ENCODE measurements around the gene ALS2. TPM values are rescaled to one million over a fixed set of nuclear protein-coding genes. Genes with fewer than 3 reads are reported as not detected.

The ALS2 gene
- total and polyA plus RNA-seq, 12 donors: 3.1 to 24.3 (median 15.3) TPM

DNA sequence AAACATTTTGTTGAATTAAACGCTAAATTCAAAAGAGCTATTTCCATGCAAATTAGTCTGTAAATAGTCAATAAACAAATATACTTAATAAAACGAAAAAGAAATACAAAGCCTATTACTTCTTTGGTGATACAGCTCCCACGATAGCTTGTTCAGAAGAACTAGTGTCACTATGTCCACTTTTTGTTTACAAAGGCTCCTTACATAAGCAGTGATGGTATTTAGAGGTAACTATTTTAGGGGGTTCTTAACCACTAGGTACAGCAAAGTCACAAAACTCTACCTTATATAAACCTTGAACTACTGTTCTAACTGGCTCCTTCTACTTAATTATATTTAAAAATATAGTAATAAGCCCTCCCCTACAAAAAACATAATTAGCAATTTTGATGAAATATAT, 21.9 kb downstream of the ALS2 start:
- 88 to 96% (median 94%) methylated on average over 3 of the region's 3 CpGs for WGBS, 4 donors
- peaks cover 0 to 26% of the 10 kb centered on the region in 2 donors for H3K36me3 ChIP-seq (replicated peaks in 1 of 2)

DNA sequence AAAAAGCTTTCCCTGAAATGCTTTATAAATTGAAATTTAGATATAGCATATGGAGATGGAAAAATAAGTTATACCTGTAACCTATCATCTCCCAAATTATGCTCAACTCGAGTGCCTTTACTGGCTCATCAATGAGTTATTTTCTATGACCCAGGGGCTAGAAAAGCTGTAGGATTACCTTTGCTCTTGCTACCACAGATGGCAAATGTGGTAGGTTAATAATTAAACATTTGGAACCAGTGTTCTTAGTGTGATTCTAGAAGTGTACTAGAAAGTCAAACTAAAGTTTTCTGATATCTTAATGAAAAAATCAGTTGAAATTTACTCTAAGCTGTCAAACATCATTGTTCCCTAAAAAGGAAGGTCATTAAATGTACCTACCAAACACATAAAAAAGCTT, 22.5 kb downstream of the ALS2 start:
- peaks cover 0 to 26% of the 10 kb centered on the region in 2 donors for H3K36me3 ChIP-seq (replicated peaks in 1 of 2)
- H3K4me1 ChIP-seq (replicated peaks in 1 of 2): no peaks in the 10 kb centered on the region
- H3K9me3 ChIP-seq (replicated peaks in 1 of 3): no peaks in the 10 kb centered on the region
- no peak overlapping the region for H3K4me3 ChIP-seq
- H3K27me3 ChIP-seq: no peaks in the 10 kb centered on the region
- intact Hi-C loops (cut with DNase I): no loop called here
- H3K27ac ChIP-seq: no peak overlapping the region
- no peak for TF ChIP-seq POLR2A (IDR thresholded peaks at IDR 0.05)
- TF ChIP-seq, protein P1, sequence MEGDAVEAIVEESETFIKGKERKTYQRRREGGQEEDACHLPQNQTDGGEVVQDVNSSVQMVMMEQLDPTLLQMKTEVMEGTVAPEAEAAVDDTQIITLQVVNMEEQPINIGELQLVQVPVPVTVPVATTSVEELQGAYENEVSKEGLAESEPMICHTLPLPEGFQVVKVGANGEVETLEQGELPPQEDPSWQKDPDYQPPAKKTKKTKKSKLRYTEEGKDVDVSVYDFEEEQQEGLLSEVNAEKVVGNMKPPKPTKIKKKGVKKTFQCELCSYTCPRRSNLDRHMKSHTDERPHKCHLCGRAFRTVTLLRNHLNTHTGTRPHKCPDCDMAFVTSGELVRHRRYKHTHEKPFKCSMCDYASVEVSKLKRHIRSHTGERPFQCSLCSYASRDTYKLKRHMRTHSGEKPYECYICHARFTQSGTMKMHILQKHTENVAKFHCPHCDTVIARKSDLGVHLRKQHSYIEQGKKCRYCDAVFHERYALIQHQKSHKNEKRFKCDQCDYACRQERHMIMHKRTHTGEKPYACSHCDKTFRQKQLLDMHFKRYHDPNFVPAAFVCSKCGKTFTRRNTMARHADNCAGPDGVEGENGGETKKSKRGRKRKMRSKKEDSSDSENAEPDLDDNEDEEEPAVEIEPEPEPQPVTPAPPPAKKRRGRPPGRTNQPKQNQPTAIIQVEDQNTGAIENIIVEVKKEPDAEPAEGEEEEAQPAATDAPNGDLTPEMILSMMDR (IDR thresholded peaks at IDR 0.05): no peak
- 0 to 77% (median 0%) methylated on average over 1 of the region's 1 CpG for whole genome bisulfite sequencing, 4 donors
- DNase-seq: no peak

More for the DNA sequence above, 21.9 kb downstream of the ALS2 start:
- Histone ChIP-seq H3K9me3 (replicated peaks in 1 of 3) (no peaks in the 10 kb centered on the region), H3K27me3 (no peaks in the 10 kb centered on the region), H3K27ac (no peak overlapping the region), H3K4me1 (replicated peaks in 1 of 2) (no peaks in the 10 kb centered on the region), H3K4me3 (no peak overlapping the region)
- intact Hi-C loops (cut with DNase I): no loop called here
- TF ChIP-seq POLR2A (IDR thresholded peaks at IDR 0.05): no peak
- TF ChIP-seq, protein P1 (IDR thresholded peaks at IDR 0.05): no peak
- DNase-seq: no peak

DNA sequence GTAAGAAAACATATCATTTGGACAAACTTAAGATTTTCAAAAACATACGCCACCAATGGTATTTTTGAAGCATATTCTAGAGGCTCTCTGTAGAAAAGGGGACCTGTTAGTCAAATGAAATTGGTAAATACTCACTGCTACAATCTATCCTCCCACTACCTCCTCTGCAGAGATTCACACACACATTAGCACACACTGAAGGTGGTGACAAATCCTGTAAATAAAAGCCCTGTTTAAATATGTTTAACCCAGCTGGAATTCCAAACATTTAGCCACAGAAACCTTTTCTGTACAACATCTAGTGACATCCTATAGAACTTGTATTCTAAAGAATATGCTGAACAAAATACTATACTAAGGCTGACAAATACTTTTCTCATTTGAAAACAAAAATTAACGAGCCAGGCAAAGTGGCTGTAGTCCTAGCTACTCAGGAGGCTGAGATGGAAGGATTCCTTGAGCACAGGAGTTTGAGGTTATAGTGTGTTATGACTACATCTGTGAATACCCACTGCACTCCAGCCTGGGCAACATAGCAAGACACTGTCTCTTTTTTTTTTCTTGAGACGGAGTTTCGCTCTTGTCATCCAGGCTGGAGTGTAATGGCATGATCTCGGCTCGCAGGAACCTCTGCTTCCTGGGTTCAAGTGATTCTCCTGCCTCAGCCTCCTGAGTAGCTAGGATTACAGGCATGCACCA, 25.9 kb downstream of the ALS2 start:
- 93 to 97% (median 95%) methylated on average over 6 of the region's 6 CpGs for WGBS, 4 donors
- no peak for TF ChIP-seq POLR2A (IDR thresholded peaks at IDR 0.05)
- TF ChIP-seq, protein P1 (IDR thresholded peaks at IDR 0.05): no peak
- Histone ChIP-seq H3K4me3 (no peak overlapping the region), H3K36me3 (replicated peaks in 1 of 2) (peaks cover 0 to 11% of the 10 kb centered on the region in 2 donors), H3K9me3 (replicated peaks in 1 of 3) (no peaks in the 10 kb centered on the region), H3K27me3 (no peaks in the 10 kb centered on the region), H3K4me1 (replicated peaks in 1 of 2) (no peaks in the 10 kb centered on the region), H3K27ac (no peak overlapping the region)
- intact Hi-C loops (cut with DNase I): no loop called here
- DNase-seq: no peak

DNA sequence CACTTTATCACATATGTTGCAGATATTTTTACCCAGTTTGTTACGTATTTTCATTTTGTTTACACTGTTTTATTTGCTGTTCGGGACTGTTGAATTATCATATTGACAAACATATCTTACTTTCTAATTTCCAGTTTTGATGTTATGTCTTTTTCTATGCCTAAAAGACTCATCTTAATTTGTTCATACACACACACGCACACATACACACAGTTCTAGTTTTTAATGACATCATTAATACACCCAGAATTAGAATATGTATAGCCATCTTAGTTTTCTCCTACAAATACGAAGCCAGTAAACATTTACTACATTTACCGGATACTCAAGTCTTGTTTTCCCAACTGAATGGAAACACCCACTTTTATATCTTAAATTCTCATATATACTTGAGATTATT, 29.2 kb downstream of the ALS2 start:
- Histone ChIP-seq H3K27me3 (no peaks in the 10 kb centered on the region), H3K36me3 (replicated peaks in 1 of 2) (peaks cover 0 to 15% of the 10 kb centered on the region in 2 donors), H3K4me3 (no peak overlapping the region), H3K9me3 (replicated peaks in 1 of 3) (no peaks in the 10 kb centered on the region), H3K27ac (no peak overlapping the region), H3K4me1 (replicated peaks in 1 of 2) (no peaks in the 10 kb centered on the region)
- intact Hi-C loops (cut with DNase I): no loop called here
- 74 to 97% (median 87%) methylated on average over 5 of the region's 5 CpGs for WGBS, 4 donors
- DNase-seq: no peak
- no peak for TF ChIP-seq POLR2A (IDR thresholded peaks at IDR 0.05)
- TF ChIP-seq, protein P1 (IDR thresholded peaks at IDR 0.05): no peak
